ENCODE data around the gene BTBD9. TPM values are rescaled to one million over a fixed set of nuclear protein-coding genes. Genes with fewer than 3 reads are reported as not detected.
A peak's percentile ranks its signal among the peaks of the same experiment; 100 is the strongest.

BTBD9 gene
- total RNA-seq, 1 donor = 25.3 TPM

GRCh38 chr6:38169221-38169976 is 470.3 kb downstream of the BTBD9 start:
- Histone ChIP-seq H3K36me3 (ENCODE audit: insufficient read depth, low read length) (no peaks in the 10 kb centered on the region), H3K79me2 (ENCODE audit: insufficient read depth, low read length) (no peaks in the 10 kb centered on the region), H2AFZ (ENCODE audit: low read length) (no peak overlapping the region), H3K27me3 (ENCODE audit: insufficient read depth, low read length) (no peaks in the 10 kb centered on the region), H3K27ac (ENCODE audit: low read depth, low read length) (no peak overlapping the region), H3K4me1 (ENCODE audit: insufficient read depth, low read length) (peaks cover 7% of the 10 kb centered on the region), H4K20me1 (ENCODE audit: insufficient read depth, low read length) (no peaks in the 10 kb centered on the region), H3K9me3 (ENCODE audit: low read depth, low read length) (no peaks in the 10 kb centered on the region), H3K4me2 (ENCODE audit: insufficient read depth, low read length) (no peak overlapping the region), H3K4me3 (ENCODE audit: insufficient read depth, low read length) (no peak overlapping the region)
- peak; percentile 76 for DNase-seq (ENCODE audit: insufficient read length, low spot score, missing footprints)
- no peak for TF ChIP-seq CTCF (IDR thresholded peaks at IDR 0.05; ENCODE audit: extremely low read depth, low read depth, low read length)

GRCh38 chr6:38168699-38169098 is 471.0 kb downstream of the BTBD9 start:
- Histone ChIP-seq H4K20me1 (ENCODE audit: insufficient read depth, low read length) (no peaks in the 10 kb centered on the region), H3K4me2 (ENCODE audit: insufficient read depth, low read length) (no peak overlapping the region), H3K36me3 (ENCODE audit: insufficient read depth, low read length) (no peaks in the 10 kb centered on the region), H3K27me3 (ENCODE audit: insufficient read depth, low read length) (no peaks in the 10 kb centered on the region), H3K4me3 (ENCODE audit: insufficient read depth, low read length) (no peak overlapping the region), H3K9me3 (ENCODE audit: low read depth, low read length) (no peaks in the 10 kb centered on the region), H3K27ac (ENCODE audit: low read depth, low read length) (no peak overlapping the region), H3K4me1 (ENCODE audit: insufficient read depth, low read length) (peaks cover 7% of the 10 kb centered on the region), H3K79me2 (ENCODE audit: insufficient read depth, low read length) (no peaks in the 10 kb centered on the region), H2AFZ (ENCODE audit: low read length) (no peak overlapping the region)
- no peak for DNase-seq (ENCODE audit: insufficient read length, low spot score, missing footprints)
- TF ChIP-seq CTCF (IDR thresholded peaks at IDR 0.05; ENCODE audit: extremely low read depth, low read depth, low read length) = no peak

GRCh38 chr6:38168126-38168525 is 471.6 kb downstream of the BTBD9 start:
- peak; percentile 67 for DNase-seq (ENCODE audit: insufficient read length, low spot score, missing footprints)
- H3K4me1 ChIP-seq (ENCODE audit: insufficient read depth, low read length) = peaks cover 7% of the 10 kb centered on the region
- H3K36me3 ChIP-seq (ENCODE audit: insufficient read depth, low read length) = no peaks in the 10 kb centered on the region
- H3K27me3 ChIP-seq (ENCODE audit: insufficient read depth, low read length) = no peaks in the 10 kb centered on the region
- no peaks in the 10 kb centered on the region for H3K9me3 ChIP-seq (ENCODE audit: low read depth, low read length)
- H4K20me1 ChIP-seq (ENCODE audit: insufficient read depth, low read length) = no peaks in the 10 kb centered on the region
- H3K27ac ChIP-seq (ENCODE audit: low read depth, low read length) = no peak overlapping the region
- H3K4me2 ChIP-seq (ENCODE audit: insufficient read depth, low read length) = no peak overlapping the region
- H2AFZ ChIP-seq (ENCODE audit: low read length) = no peak overlapping the region
- no peak overlapping the region for H3K4me3 ChIP-seq (ENCODE audit: insufficient read depth, low read length)
- TF ChIP-seq CTCF (IDR thresholded peaks at IDR 0.05; ENCODE audit: extremely low read depth, low read depth, low read length) = no peak
- no peaks in the 10 kb centered on the region for H3K79me2 ChIP-seq (ENCODE audit: insufficient read depth, low read length)

- Histone ChIP-seq H2AFZ (ENCODE audit: low read length) (no peak overlapping the region), H3K27me3 (ENCODE audit: insufficient read depth, low read length) (no peaks in the 10 kb centered on the region), H3K36me3 (ENCODE audit: insufficient read depth, low read length) (no peaks in the 10 kb centered on the region), H3K9me3 (ENCODE audit: low read depth, low read length) (no peaks in the 10 kb centered on the region), H3K4me2 (ENCODE audit: insufficient read depth, low read length) (no peak overlapping the region), H3K79me2 (ENCODE audit: insufficient read depth, low read length) (no peaks in the 10 kb centered on the region), H3K27ac (ENCODE audit: low read depth, low read length) (no peak overlapping the region), H3K4me3 (ENCODE audit: insufficient read depth, low read length) (no peak overlapping the region), H4K20me1 (ENCODE audit: insufficient read depth, low read length) (no peaks in the 10 kb centered on the region), H3K4me1 (ENCODE audit: insufficient read depth, low read length) (peaks cover 7% of the 10 kb centered on the region)
- no peak for TF ChIP-seq CTCF (IDR thresholded peaks at IDR 0.05; ENCODE audit: extremely low read depth, low read depth, low read length)
- no peak for DNase-seq (ENCODE audit: insufficient read length, low spot score, missing footprints)
These were observed 472.1 kb downstream of the BTBD9 start for GRCh38 chr6:38167598-38167997.

All from osteoblast (primary cell).